PFSK-1 (cell line): ENCODE measurements around the gene RYR3.

Source experiments
- POLR2AphosphoS5 ChIP-seq: IDR thresholded peaks from 2 replicates; pipeline ENCODE4 v1.6.1; 2012; ENCODE audit warnings: low read depth, mild to moderate bottlenecking, control low read depth, low read length, moderate library complexity
- SIN3A ChIP-seq: IDR thresholded peaks from 2 replicates; pipeline ENCODE4 v1.6.1; 2012; ENCODE audit warnings: mild to moderate bottlenecking, low read length, moderate library complexity, borderline replicate concordance; ENCODE audit not compliant: insufficient read depth
- TAF1 ChIP-seq: IDR thresholded peaks from 2 replicates; pipeline ENCODE4 v1.6.1; 2012; ENCODE audit warnings: low read length, control low read depth, borderline replicate concordance; ENCODE audit not compliant: insufficient read depth
- TF ChIP-seq, protein P1 (sequence below), 2 experiments: IDR thresholded peaks; 2 replicates each; pipeline versions ENCODE4 v1.6.1 to v1.8.0; 2011 to 2012; ENCODE audit warnings: low read depth in 2 of 2, low read length in 2 of 2, control low read depth in 1 of 2, inconsistent platforms in 1 of 2, mild to moderate bottlenecking in 1 of 2, moderate library complexity in 1 of 2; ENCODE audit not compliant: insufficient read depth in 1 of 2

DNA sequence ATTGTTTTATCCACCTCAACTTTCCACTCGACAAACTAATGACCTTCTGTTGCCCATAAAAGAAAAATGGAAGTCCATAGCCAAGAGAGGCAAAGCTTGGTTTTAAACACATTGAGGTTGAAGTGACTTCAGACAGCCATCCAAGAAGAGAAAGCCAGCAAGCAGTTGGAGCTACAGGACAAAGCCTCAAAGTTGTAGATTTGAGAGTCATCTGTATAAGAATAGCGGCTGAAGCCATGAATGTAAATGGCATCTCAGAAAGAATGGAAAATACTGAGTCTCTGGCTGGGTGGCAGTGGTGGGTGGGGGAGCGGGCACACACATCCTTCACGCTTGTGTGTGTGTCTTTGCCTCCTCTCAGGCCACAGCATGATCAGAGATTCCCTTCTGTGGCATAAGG is 533.4 kb downstream of the RYR3 start:
- TF ChIP-seq, protein P1, sequence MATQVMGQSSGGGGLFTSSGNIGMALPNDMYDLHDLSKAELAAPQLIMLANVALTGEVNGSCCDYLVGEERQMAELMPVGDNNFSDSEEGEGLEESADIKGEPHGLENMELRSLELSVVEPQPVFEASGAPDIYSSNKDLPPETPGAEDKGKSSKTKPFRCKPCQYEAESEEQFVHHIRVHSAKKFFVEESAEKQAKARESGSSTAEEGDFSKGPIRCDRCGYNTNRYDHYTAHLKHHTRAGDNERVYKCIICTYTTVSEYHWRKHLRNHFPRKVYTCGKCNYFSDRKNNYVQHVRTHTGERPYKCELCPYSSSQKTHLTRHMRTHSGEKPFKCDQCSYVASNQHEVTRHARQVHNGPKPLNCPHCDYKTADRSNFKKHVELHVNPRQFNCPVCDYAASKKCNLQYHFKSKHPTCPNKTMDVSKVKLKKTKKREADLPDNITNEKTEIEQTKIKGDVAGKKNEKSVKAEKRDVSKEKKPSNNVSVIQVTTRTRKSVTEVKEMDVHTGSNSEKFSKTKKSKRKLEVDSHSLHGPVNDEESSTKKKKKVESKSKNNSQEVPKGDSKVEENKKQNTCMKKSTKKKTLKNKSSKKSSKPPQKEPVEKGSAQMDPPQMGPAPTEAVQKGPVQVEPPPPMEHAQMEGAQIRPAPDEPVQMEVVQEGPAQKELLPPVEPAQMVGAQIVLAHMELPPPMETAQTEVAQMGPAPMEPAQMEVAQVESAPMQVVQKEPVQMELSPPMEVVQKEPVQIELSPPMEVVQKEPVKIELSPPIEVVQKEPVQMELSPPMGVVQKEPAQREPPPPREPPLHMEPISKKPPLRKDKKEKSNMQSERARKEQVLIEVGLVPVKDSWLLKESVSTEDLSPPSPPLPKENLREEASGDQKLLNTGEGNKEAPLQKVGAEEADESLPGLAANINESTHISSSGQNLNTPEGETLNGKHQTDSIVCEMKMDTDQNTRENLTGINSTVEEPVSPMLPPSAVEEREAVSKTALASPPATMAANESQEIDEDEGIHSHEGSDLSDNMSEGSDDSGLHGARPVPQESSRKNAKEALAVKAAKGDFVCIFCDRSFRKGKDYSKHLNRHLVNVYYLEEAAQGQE (IDR thresholded peaks at IDR 0.05; ENCODE audit: insufficient read depth in 1 of 2, low read depth in 2 of 2, low read length in 2 of 2): no peak
- no peak for TF ChIP-seq POLR2AphosphoS5
- no peak for TF ChIP-seq TAF1
- no peak for TF ChIP-seq SIN3A
